K562 (cell line): ENCODE data around the gene DUOXA2. TPM values are rescaled to one million over a fixed set of nuclear protein-coding genes. Genes with fewer than 3 reads are reported as not detected.
A peak's percentile ranks its signal among the peaks of the same experiment; 100 is the strongest.

Experiments
- ATAC-seq: fragments of 200-7000 bp; cut with Tn5 transposase; 3 replicates; pipeline ENCODE4 v1.9.1; 2020; ENCODE audit warnings: moderate library complexity
- BruUV-seq: library from RNA; stranded (reverse); fragments of 400-500 nt; replicated peaks from 2 replicates; lab custom pipeline; 2021; lab: Mats Ljungman, UMichigan
- CTCF ChIA-PET: fragments of 300-600 bp; formaldehyde crosslinking; extraction: SDS; loops from one replicate; lab custom pipeline; 2021; ENCODE audit warnings: low intra/inter-chr PET ratio; lab: Yijun Ruan, JAX
- POLR2A ChIA-PET: fragments of 300-600, 350-650 bp; sonication (Branson Sonifier 250); formaldehyde crosslinking; extraction: SDS; loops from one replicate; lab custom pipeline; 2021; ENCODE audit warnings: antibody characterized with exemption, inconsistent platforms; lab: Yijun Ruan, JAX
- DNase-seq, 4 experiments: peaks; one replicate each; pipeline versions ENCODE4 v3.0.0 to v3.0.0-alpha.2; 2011 to 2018; ENCODE audit warnings: low spot score in 3 of 4, mixed read lengths in 3 of 4; ENCODE audit errors: extremely low read depth in 1 of 4
- FAIRE-seq: peaks from 2 replicates; lab custom pipeline; 2011; peaks lifted over from hg19 to GRCh38; lab: Jason Lieb, UNC
- H2AFZ ChIP-seq: 2 replicates; pipeline ENCODE4 v1.6.0; 2011; ENCODE audit warnings: low read depth, low read length, control low read depth, inconsistent platforms
- H3K27ac ChIP-seq: fragments of 200-600 bp; 3 replicates; pipeline ENCODE4 v1.8.0; 2011; ENCODE audit warnings: low read depth, mild to moderate bottlenecking, control low read depth, inconsistent platforms, low read length, moderate library complexity, mixed read lengths; ENCODE audit errors: extremely low read depth
- H3K27me3 ChIP-seq, 2 experiments: fragments of 300-600 bp in 1 of 2; 2 replicates in 1 of 2; 3 replicates in 1 of 2; pipeline versions ENCODE4 v1.6.0 to v1.8.0; 2011; ENCODE audit warnings: inconsistent platforms in 2 of 2, low read length in 2 of 2, mild to moderate bottlenecking in 1 of 2, mixed read lengths in 1 of 2, moderate library complexity in 1 of 2; ENCODE audit not compliant: control insufficient read depth in 2 of 2, insufficient read depth in 2 of 2
- H3K36me3 ChIP-seq: fragments of 300-600 bp; 3 replicates; pipeline ENCODE4 v1.8.0; 2011; ENCODE audit warnings: mild to moderate bottlenecking, low read length, inconsistent platforms; ENCODE audit not compliant: control insufficient read depth, insufficient read depth
- H3K4me1 ChIP-seq, 2 experiments: fragments of 200-600 bp in 1 of 2; replicated peaks in 1 of 2; 2 replicates in 1 of 2; 3 replicates in 1 of 2; pipeline versions ENCODE4 v1.5.1 to v1.8.0; 2011; ENCODE audit warnings: inconsistent platforms in 2 of 2, low read length in 2 of 2, mild to moderate bottlenecking in 1 of 2, mixed read lengths in 1 of 2, moderate library complexity in 1 of 2; ENCODE audit not compliant: control insufficient read depth in 2 of 2, insufficient read depth in 2 of 2
- H3K4me2 ChIP-seq: 2 replicates; pipeline ENCODE4 v1.6.1; 2011; ENCODE audit warnings: low read length, control low read depth, inconsistent platforms, mixed read lengths; ENCODE audit not compliant: insufficient read depth
- H3K4me3 ChIP-seq: fragments of 200-600 bp; sonication (generic), shearing (Covaris generic); 2 replicates; pipeline ENCODE4 v1.5.1; 2016; ENCODE audit warnings: control low read depth, inconsistent platforms
- H3K79me2 ChIP-seq: fragments of 200-600 bp; 3 replicates; pipeline ENCODE4 v1.8.0; 2011; ENCODE audit warnings: low read length, inconsistent platforms; ENCODE audit not compliant: control insufficient read depth, insufficient read depth
- H3K9ac ChIP-seq, 2 experiments: 2 replicates each; pipeline versions ENCODE4 v1.6.0 to v1.6.1; 2011; ENCODE audit warnings: low read depth in 2 of 2, low read length in 2 of 2, control low read depth in 1 of 2, inconsistent platforms in 1 of 2, mild to moderate bottlenecking in 1 of 2, mixed read lengths in 1 of 2; ENCODE audit not compliant: insufficient read depth in 1 of 2
- H3K9me1 ChIP-seq: one replicate; pipeline ENCODE4 v1.6.0; 2011; ENCODE audit warnings: inconsistent platforms, mild to moderate bottlenecking, low read length, moderate library complexity; ENCODE audit not compliant: control insufficient read depth, insufficient read depth
- H3K9me3 ChIP-seq: replicated peaks from 2 replicates; pipeline ENCODE4 v1.5.1; 2011; ENCODE audit warnings: low read depth, low read length, inconsistent platforms; ENCODE audit not compliant: control insufficient read depth, insufficient read depth
- H4K20me1 ChIP-seq: replicated peaks from 2 replicates; pipeline ENCODE4 v1.6.1; 2011; ENCODE audit warnings: low read length, inconsistent platforms, mixed read lengths; ENCODE audit not compliant: control insufficient read depth, insufficient read depth
- CBFA2T3 ChIP-seq: fragments of 450-650 bp; IDR thresholded peaks from 2 replicates; pipeline ENCODE4 v1.6.1; 2017
- FOXK1 ChIP-seq: sonication (generic); formaldehyde crosslinking; IDR thresholded peaks from 2 replicates; pipeline ENCODE4 v1.8.0; 2022; ENCODE audit warnings: missing genetic modification reagents, mild to moderate bottlenecking, borderline replicate concordance
- GTF2A2 ChIP-seq: IDR thresholded peaks from 2 replicates; pipeline ENCODE4 v1.6.1; 2016; ENCODE audit warnings: mild to moderate bottlenecking, missing genetic modification characterization, missing compliant biosample characterization
- HNRNPUL1 ChIP-seq: fragments of 200-400 bp; formaldehyde crosslinking; IDR thresholded peaks from 2 replicates; pipeline ENCODE4 v1.6.1; 2017; ENCODE audit warnings: low read length
- KAT2B ChIP-seq: IDR thresholded peaks from one replicate; pipeline ENCODE4 v1.6.1; 2012; ENCODE audit warnings: low read depth, mild to moderate bottlenecking, control low read depth, inconsistent platforms, low read length, moderate library complexity
- LEF1 ChIP-seq: fragments of 450-650 bp; IDR thresholded peaks from 2 replicates; pipeline ENCODE4 v1.6.1; 2016; ENCODE audit warnings: mild to moderate bottlenecking
- NBN ChIP-seq: fragments of 450-650 bp; IDR thresholded peaks from 2 replicates; pipeline ENCODE4 v1.6.1; 2016; ENCODE audit warnings: low read depth, mild to moderate bottlenecking
- NFE2L1 ChIP-seq: fragments of 450-650 bp; IDR thresholded peaks from 2 replicates; pipeline ENCODE4 v1.6.1; 2016; ENCODE audit warnings: missing genetic modification characterization, low read depth, mild to moderate bottlenecking, missing compliant biosample characterization, moderate library complexity, borderline replicate concordance
- NFIX ChIP-seq: fragments of 250-450 bp; sonication (Bioruptor Pico); IDR thresholded peaks from 2 replicates; pipeline ENCODE4 v1.4.0; 2020; ENCODE audit warnings: low read depth, mild to moderate bottlenecking, moderate library complexity
- PCBP2 ChIP-seq: fragments of 200-400 bp; formaldehyde crosslinking; IDR thresholded peaks from 2 replicates; pipeline ENCODE4 v1.6.1; 2018; ENCODE audit warnings: low read length, low read depth, mild to moderate bottlenecking, moderate library complexity; ENCODE audit not compliant: poor library complexity, severe bottlenecking
- POLR2A ChIP-seq: fragments of 450-650 bp; conservative IDR thresholded peaks from 2 replicates; pipeline ENCODE4 v1.6.1; 2016
- RCOR1 ChIP-seq, 2 experiments: IDR thresholded peaks; 2 replicates each; pipeline ENCODE4 v1.6.1; 2012; ENCODE audit warnings: low read depth in 2 of 2, low read length in 2 of 2, borderline replicate concordance in 1 of 2, improper control_type of control experiment in 1 of 2
- SAFB ChIP-seq: fragments of 200-400 bp; formaldehyde crosslinking; IDR thresholded peaks from 2 replicates; pipeline ENCODE4 v1.6.1; 2017; ENCODE audit warnings: low read depth, low read length, borderline replicate concordance
- SLC30A9 ChIP-seq: fragments of 250-450 bp; sonication (Bioruptor Pico); IDR thresholded peaks from 2 replicates; pipeline ENCODE4 v1.8.0; 2022; ENCODE audit warnings: mild to moderate bottlenecking, moderate library complexity
- TEAD4 ChIP-seq, 2 experiments: sonication (generic) in 1 of 2; formaldehyde crosslinking in 1 of 2; IDR thresholded peaks; 2 replicates each; pipeline versions ENCODE4 v1.6.1 to v1.8.0; 2012 to 2022; ENCODE audit warnings: borderline replicate concordance in 1 of 2, inconsistent platforms in 1 of 2, low read length in 1 of 2, mild to moderate bottlenecking in 1 of 2, missing genetic modification reagents in 1 of 2
- ZKSCAN8 ChIP-seq: fragments of 200-800 bp; sonication (Bioruptor generic); IDR thresholded peaks from 2 replicates; pipeline ENCODE4 v1.6.1; 2016; ENCODE audit warnings: missing genetic modification characterization, missing compliant biosample characterization
- ZNF124 ChIP-seq: sonication (generic); formaldehyde crosslinking; IDR thresholded peaks from 2 replicates; pipeline ENCODE4 v1.8.1; 2022; ENCODE audit warnings: missing genetic modification reagents
- ZNF668 ChIP-seq: fragments of 250-450 bp; sonication (Bioruptor Pico); IDR thresholded peaks from 2 replicates; pipeline ENCODE4 v1.8.0; 2022; ENCODE audit warnings: mild to moderate bottlenecking, inconsistent platforms
- ZNF696 ChIP-seq: fragments of 250-450 bp; sonication (Bioruptor Pico); conservative IDR thresholded peaks from 2 replicates; pipeline ENCODE4 v1.4.0; 2020; ENCODE audit warnings: mild to moderate bottlenecking, moderate library complexity
- WGBS: fragments of 100-300 bp; shearing (Covaris generic); methylation state at CpG from one replicate; pipeline ENCODE4 v1.1.6; 2016; ENCODE audit warnings: low coverage, mixed read lengths; ENCODE audit not compliant: insufficient coverage; ENCODE audit errors: missing lambda C conversion rate; 5-methylcytosine and 5-hydroxymethylcytosine counted together
- in situ Hi-C: fragments of 300-500 bp; cut with MboI; formaldehyde crosslinking; loops from 4 replicates; pipeline ENCODE4 v1.15.0; 2018; ENCODE audit warnings: inconsistent platforms, mixed read lengths
- intact Hi-C: fragments of 100-400 bp; cut with micrococcal nuclease; formaldehyde crosslinking; loops from 2 replicates; pipeline ENCODE4 v1.14.2; 2022
- polyA plus RNA-seq, 8 experiments: library from polyadenylated mRNA; depleted of rRNA in 4 of 8; stranded (reverse) in 5 of 8; unstranded in 3 of 8; fragments of >200 nt; fragmentation: Nextera tagmentation in 2 of 8; fragmentation: Illumina TruSeq in 1 of 8; extraction: Ambion mirVana in 2 of 8; extraction: Trizol in 1 of 8; gene quantifications; 2 replicates each; pipeline versions ENCODE4 v1.2.1 to v1.2.3, GENCODE V29; 2011 to 2014; ENCODE audit warnings: inconsistent platforms in 1 of 8, missing spikeins in 1 of 8
- total RNA-seq, 7 experiments: library from RNA; depleted of rRNA in 6 of 7; stranded (reverse); fragments of >200 nt in 6 of 7; fragmentation: Illumina TruSeq in 2 of 7; extraction: Trizol in 2 of 7; gene quantifications; 2 replicates each; pipeline versions ENCODE4 v1.2.1 to v1.2.3, GENCODE V29; 2011 to 2021; ENCODE audit warnings: low replicate concordance in 1 of 7
- TF ChIP-seq, protein P1 (sequence below): fragments of 250-450 bp; sonication (Bioruptor Pico); IDR thresholded peaks from 2 replicates; pipeline ENCODE4 v1.8.0; 2021; ENCODE audit warnings: moderate library complexity, mild to moderate bottlenecking, inconsistent platforms

Gene DUOXA2
- total and polyA plus RNA-seq, 9 of the 15 experiments (the other 6 are each of a cell fraction or from before 2014, with no cell fraction given): not detected

DNA sequence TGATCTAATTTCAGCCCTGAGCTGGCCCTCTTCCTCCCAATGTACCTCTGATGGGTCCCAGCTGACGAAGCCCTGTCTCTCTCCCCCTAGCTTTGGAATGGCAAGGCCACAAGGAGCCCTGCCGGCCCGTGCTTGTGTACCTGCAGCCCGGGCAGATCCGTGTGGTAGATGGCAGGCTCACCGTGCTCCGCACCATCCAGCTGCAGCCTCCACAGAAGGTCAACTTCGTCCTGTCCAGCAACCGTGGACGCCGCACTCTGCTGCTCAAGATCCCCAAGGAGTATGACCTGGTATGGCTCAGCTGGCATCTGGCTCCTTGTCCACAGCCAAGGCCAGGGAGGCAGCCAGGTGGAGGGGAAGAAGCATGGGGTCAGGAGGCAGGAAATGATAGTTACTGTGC, 29.8 kb downstream of the DUOXA2 start:
- WGBS: 6% methylated on average over 11 of the region's 11 CpGs

More for the DNA sequence above, 29.8 kb downstream of the DUOXA2 start:
- H3K9ac ChIP-seq: peak overlapping the region in 1 of 2 experiments; percentile 78; a peak in 2 of 4 replicates
- FAIRE-seq (no peak), DNase-seq (no peak), ATAC-seq (no peak)
- H3K27ac ChIP-seq: no peak overlapping the region
- H3K36me3 ChIP-seq: no peaks in the 10 kb centered on the region
- in situ Hi-C loops (no loop called here), intact Hi-C loops (no loop called here)
- H3K9me3 ChIP-seq: no peaks in the 10 kb centered on the region
- ChIA-PET CTCF (no interaction called here), POLR2A (no interaction called here)
- peaks cover 3% of the 10 kb centered on the region; the same call in 1 of the 2 replicates for H4K20me1 ChIP-seq
- H3K9me1 ChIP-seq: no peaks in the 10 kb centered on the region
- no TSS peak for BruUV-seq
- peaks cover 16 to 41% of the 10 kb centered on the region in 2 experiments for H3K27me3 ChIP-seq
- no peak overlapping the region for H3K4me3 ChIP-seq
- peaks cover 0 to 8% of the 10 kb centered on the region in 2 experiments; a peak in 2 of 5 replicates for H3K4me1 ChIP-seq
- no peaks in the 10 kb centered on the region for H3K79me2 ChIP-seq
- H3K4me2 ChIP-seq: no peak overlapping the region
- no peak overlapping the region for H2AFZ ChIP-seq
- no peak for TF ChIP-seq CBFA2T3
- TF ChIP-seq, protein P1, sequence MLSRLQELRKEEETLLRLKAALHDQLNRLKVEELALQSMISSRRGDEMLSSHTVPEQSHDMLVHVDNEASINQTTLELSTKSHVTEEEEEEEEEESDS (CRISPR knock-in tag): no peak
- TF ChIP-seq TEAD4 (IDR thresholded peaks at IDR 0.05; ENCODE audit: low read length): no peak
- no peak for TF ChIP-seq TEAD4 (CRISPR knock-in tag; IDR thresholded peaks at IDR 0.05; ENCODE audit: borderline replicate concordance)
- no peak for TF ChIP-seq GTF2A2 (tag)
- no peak for TF ChIP-seq KAT2B
- no peak for TF ChIP-seq PCBP2
- TF ChIP-seq FOXK1: no peak
- no peak for TF ChIP-seq NFE2L1 (tag)
- no peak for TF ChIP-seq ZNF696 (CRISPR knock-in tag)
- no peak for TF ChIP-seq RCOR1 (IDR thresholded peaks at IDR 0.05; ENCODE audit: borderline replicate concordance in 1 of 2, low read depth in 2 of 2, low read length in 2 of 2)
- TF ChIP-seq ZKSCAN8 (CRISPR knock-in tag): no peak
- TF ChIP-seq ZNF124 (CRISPR knock-in tag): no peak
- TF ChIP-seq NBN: no peak
- no peak for TF ChIP-seq ZNF668 (CRISPR knock-in tag)
- TF ChIP-seq SLC30A9 (CRISPR knock-in tag): no peak
- TF ChIP-seq HNRNPUL1: no peak
- no peak for TF ChIP-seq NFIX (CRISPR knock-in tag)
- TF ChIP-seq SAFB: no peak
- no peak for TF ChIP-seq LEF1
- no peak for TF ChIP-seq POLR2A
